ENCODE data around the gene PSMB8.

GRCh38 chr6:32847795-32848194 is 3.9 kb upstream of the PSMB8 start:
- TF ChIP-seq CTCF (IDR thresholded peaks at IDR 0.05) (no peak), POLR2AphosphoS5 (IDR thresholded peaks at IDR 0.05) (no peak), POLR2A (IDR thresholded peaks at IDR 0.05) (no peak), EP300 (IDR thresholded peaks at IDR 0.05; ENCODE audit: low read depth) (no peak)
